AG09309 (cell line): Measurements from ENCODE around the gene ATP5MG.
A peak's percentile ranks its signal among the peaks of the same experiment; 100 is the strongest.
"Not testable (repeated sequence)": the region's sequence is repeated elsewhere in the genome, so short reads cannot be mapped to it uniquely, and the experiment has no call there.

ENCODE experiments used
- DNase-seq: peaks from one replicate; pipeline ENCODE4 v3.0.0-alpha.2; 2010; ENCODE audit warnings: low read depth
- H3K4me3 ChIP-seq: 2 replicates; pipeline ENCODE4 v1.5.1; 2011; ENCODE audit warnings: mild to moderate bottlenecking, low read depth, low read length, moderate library complexity; ENCODE audit not compliant: control insufficient read depth
- CTCF ChIP-seq: IDR thresholded peaks from 2 replicates; pipeline ENCODE4 v1.5.1; 2011; ENCODE audit warnings: mild to moderate bottlenecking, low read depth, low read length, inconsistent platforms; ENCODE audit not compliant: insufficient read depth, control insufficient read depth; ENCODE audit errors: missing control alignments

Gene ATP5MG

GRCh38 chr11:118406599-118407166 lies 5.3 kb downstream of the ATP5MG start:
- H3K4me3 ChIP-seq, result no peak overlapping the region
- peak; percentile 14 for DNase-seq
- TF ChIP-seq CTCF, result no peak

- no peak for DNase-seq
- no peak overlapping the region for H3K4me3 ChIP-seq
- no peak for TF ChIP-seq CTCF
These were observed 8.8 kb downstream of the ATP5MG start for GRCh38 chr11:118410055-118410745.

GRCh38 chr11:118411530-118411929 lies 10.1 kb downstream of the ATP5MG start:
- no peak overlapping the region for H3K4me3 ChIP-seq
- TF ChIP-seq CTCF, result no peak
- DNase-seq, result no peak

- no peak for TF ChIP-seq CTCF
- DNase-seq, result no peak
- H3K4me3 ChIP-seq, result no peak overlapping the region
These were observed 11.5 kb downstream of the ATP5MG start for GRCh38 chr11:118412921-118413320.

- H3K4me3 ChIP-seq, result no peak overlapping the region
- no peak for TF ChIP-seq CTCF
- no peak for DNase-seq
These were observed 13.8 kb downstream of the ATP5MG start for GRCh38 chr11:118415062-118415738.

GRCh38 chr11:118415739-118416068 lies 14.3 kb downstream of the ATP5MG start:
- no peak overlapping the region for H3K4me3 ChIP-seq
- DNase-seq, result peak; percentile 95

GRCh38 chr11:118416900-118417299 lies 15.5 kb downstream of the ATP5MG start:
- not testable (repeated sequence) for H3K4me3 ChIP-seq, DNase-seq

More at GRCh38 chr11:118415739-118416068, 14.3 kb downstream of the ATP5MG start:
- TF ChIP-seq CTCF, result no peak
